GM23338 (cell line): Measurements from ENCODE around the gene BOLA2. TPM values are rescaled to one million over a fixed set of nuclear protein-coding genes. Genes with fewer than 3 reads are reported as not detected.
A peak's percentile ranks its signal among the peaks of the same experiment; 100 is the strongest.
"Not testable (repeated sequence)": the region's sequence is repeated elsewhere in the genome, so short reads cannot be mapped to it uniquely, and the experiment has no call there.

Experiments
- ATAC-seq: fragments of 200-7000 bp; cut with Tn5 transposase; 3 replicates; pipeline ENCODE4 v1.9.1; 2020
- DNase-seq: peaks from one replicate; pipeline ENCODE4 v3.0.0-alpha.2; 2015; ENCODE audit warnings: low spot score
- H2AFZ ChIP-seq: fragments of 200-600 bp; sonication (generic); 2 replicates; pipeline ENCODE4 v1.8.0; 2016; ENCODE audit warnings: antibody characterized with exemption, mild to moderate bottlenecking, moderate library complexity
- H3F3A ChIP-seq: fragments of 200-600 bp; sonication (generic); replicated peaks from 2 replicates; pipeline ENCODE4 v1.8.0; 2017; ENCODE audit warnings: antibody characterized with exemption, mixed run types, low read depth
- H3K27ac ChIP-seq: fragments of 200-600 bp; sonication (generic); 2 replicates; pipeline ENCODE4 v1.6.1; 2016; ENCODE audit warnings: low read depth
- H3K27me3 ChIP-seq: fragments of 200-600 bp; sonication (generic); 2 replicates; pipeline ENCODE4 v1.8.0; 2016; ENCODE audit warnings: mild to moderate bottlenecking, mixed run types, moderate library complexity; ENCODE audit not compliant: insufficient read depth
- H3K36me3 ChIP-seq: fragments of 200-600 bp; sonication (generic); 2 replicates; pipeline ENCODE4 v1.8.0; 2016; ENCODE audit warnings: mild to moderate bottlenecking; ENCODE audit not compliant: insufficient read depth
- H3K4me1 ChIP-seq: fragments of 200-600 bp; sonication (generic); 2 replicates; pipeline ENCODE4 v1.8.0; 2016; ENCODE audit warnings: mild to moderate bottlenecking, moderate library complexity; ENCODE audit not compliant: insufficient read depth
- H3K4me2 ChIP-seq: fragments of 200-600 bp; sonication (generic); 2 replicates; pipeline ENCODE4 v1.7.1; 2017; ENCODE audit warnings: mixed run types
- H3K4me3 ChIP-seq: fragments of 200-600 bp; sonication (generic); 2 replicates; pipeline ENCODE4 v1.6.1; 2016; ENCODE audit warnings: mixed run types
- H3K79me2 ChIP-seq: fragments of 200-600 bp; sonication (generic); replicated peaks from 2 replicates; pipeline ENCODE4 v1.8.0; 2017; ENCODE audit warnings: mild to moderate bottlenecking; ENCODE audit not compliant: insufficient read depth
- H3K9me2 ChIP-seq: fragments of 200-600 bp; sonication (generic); 2 replicates; pipeline ENCODE4 v1.8.0; 2017; ENCODE audit not compliant: insufficient read depth
- H4K20me1 ChIP-seq: fragments of 200-600 bp; sonication (generic); replicated peaks from 2 replicates; pipeline ENCODE4 v1.8.0; 2017; ENCODE audit warnings: mild to moderate bottlenecking; ENCODE audit not compliant: insufficient read depth
- H3K27ac Mint-ChIP-seq: 2 replicates; pipeline ENCODE4 v1.8.0; 2020; ENCODE audit warnings: inconsistent platforms, mild to moderate bottlenecking, moderate library complexity, mixed read lengths
- H3K27me3 Mint-ChIP-seq: 3 replicates; pipeline ENCODE4 v1.8.0; 2022; ENCODE audit warnings: low read depth, mild to moderate bottlenecking, moderate library complexity, mixed read lengths, inconsistent platforms; ENCODE audit not compliant: insufficient read depth, poor library complexity
- H3K36me3 Mint-ChIP-seq: 3 replicates; pipeline ENCODE4 v1.8.0; 2021; ENCODE audit warnings: low read depth, mild to moderate bottlenecking, inconsistent platforms, moderate library complexity, mixed read lengths
- H3K4me1 Mint-ChIP-seq: 3 replicates; pipeline ENCODE4 v1.8.0; 2020; ENCODE audit warnings: mild to moderate bottlenecking, inconsistent platforms, mixed read lengths
- H3K4me3 Mint-ChIP-seq: 3 replicates; pipeline ENCODE4 v1.8.0; 2021; ENCODE audit warnings: moderate library complexity, mild to moderate bottlenecking, inconsistent platforms, mixed read lengths
- H3K9me3 Mint-ChIP-seq: 3 replicates; pipeline ENCODE4 v1.8.0; 2020; ENCODE audit warnings: moderate library complexity, mild to moderate bottlenecking, inconsistent platforms, mixed read lengths
- long read RNA-seq: library from polyadenylated mRNA; unstranded; transcript quantifications from one replicate; pipeline ENCODE4 v2.0.0, GENCODE V29; 2020; ENCODE audit not compliant: unreplicated experiment
- polyA plus RNA-seq: library from polyadenylated mRNA; unstranded; fragments of >200 nt; fragmentation: Nextera tagmentation; extraction: Ambion mirVana; gene quantifications from 2 replicates; pipeline ENCODE4 v1.2.1, GENCODE V29; 2016
- total RNA-seq: library from RNA; depleted of rRNA; stranded (reverse); fragments of >200 nt; shearing (Covaris generic); gene quantifications from 2 replicates; pipeline ENCODE4 v1.2.3, GENCODE V29; 2014; rRNA removed

The BOLA2 gene
- 22.1 and 25.4 TPM in 2 replicates for total RNA-seq
- polyA plus RNA-seq = 30.0 and 39.6 TPM in 2 replicates
- long read RNA-seq, transcript BOLA2-201 (3 exons, 1,012 nt) = major isoform, 39 of 41 reads
- long read RNA-seq, partial matches to known transcripts = 0 of 41 reads
- long read RNA-seq, other reads (novel, unspliced or antisense) = 2 of 41 reads

- H3K4me2 ChIP-seq, H4K20me1 ChIP-seq, H3K4me1 ChIP-seq, H3K36me3 Mint-ChIP-seq, H3K4me3 ChIP-seq, H3K79me2 ChIP-seq, H3K27me3 ChIP-seq, H2AFZ ChIP-seq, H3K27me3 Mint-ChIP-seq, H3K27ac ChIP-seq, H3K27ac Mint-ChIP-seq, H3K9me3 Mint-ChIP-seq, H3K9me2 ChIP-seq, H3F3A ChIP-seq, H3K4me1 Mint-ChIP-seq, DNase-seq, H3K36me3 ChIP-seq, H3K4me3 Mint-ChIP-seq: not testable (repeated sequence)
- ATAC-seq = peak; percentile 86
These were observed at the start of gene BOLA2, which contains the start of gene SLX1B for GRCh38 chr16:29454269-29454668. Gene BOLA2, minus strand, starts transcription at chr16:29454351. Its CDS starts 98 bp downstream, at chr16:29454253. Gene SLX1B, plus strand, starts transcription at chr16:29454533.

DNA sequence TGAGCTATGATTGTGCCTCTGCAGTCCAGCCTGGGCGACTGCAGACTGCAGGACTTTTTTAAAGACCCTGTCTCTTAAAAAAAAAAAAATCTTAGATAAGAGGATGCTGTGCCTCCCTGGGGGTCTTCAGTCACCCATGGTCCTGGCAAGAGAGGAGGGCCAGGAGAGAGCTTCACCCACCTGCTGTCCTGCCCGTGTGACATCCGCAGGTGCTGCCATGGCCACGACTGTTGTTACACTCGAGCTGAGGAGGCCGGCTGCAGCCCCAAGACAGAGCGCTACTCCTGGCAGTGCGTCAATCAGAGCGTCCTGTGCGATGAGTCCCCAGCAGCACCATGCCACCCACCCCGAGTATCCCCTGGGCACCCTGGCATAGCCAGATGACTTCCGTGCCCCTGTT lies 28.1 kb upstream of the BOLA2 start:
- H3K27ac Mint-ChIP-seq, ATAC-seq, DNase-seq: not testable (repeated sequence)

DNA sequence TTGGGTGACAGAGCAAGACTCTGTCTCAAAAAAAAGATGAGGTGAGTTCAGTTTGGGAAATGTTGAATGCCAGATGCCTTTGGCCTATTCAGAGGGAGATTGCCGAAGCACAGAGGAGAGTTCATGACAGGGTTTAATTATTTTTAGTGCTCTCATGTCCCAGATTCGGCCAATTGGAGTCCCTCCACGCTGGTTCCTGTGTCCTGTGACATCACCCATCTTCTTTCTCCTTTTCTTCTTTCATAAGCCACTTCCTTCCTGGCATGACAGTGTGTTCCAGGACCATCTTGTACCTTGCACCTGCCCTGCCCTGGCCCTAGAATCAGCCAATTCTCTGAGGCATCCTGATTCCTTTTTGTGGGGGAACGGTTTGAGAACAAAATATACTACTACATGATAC lies 17.9 kb upstream of the BOLA2 start:
- H3K27ac Mint-ChIP-seq, H3K27me3 ChIP-seq, H3K36me3 Mint-ChIP-seq, H4K20me1 ChIP-seq, H3K4me3 Mint-ChIP-seq, H3K4me3 ChIP-seq, ATAC-seq, H3K4me1 Mint-ChIP-seq, H3K4me1 ChIP-seq, DNase-seq, H3K36me3 ChIP-seq, H2AFZ ChIP-seq, H3F3A ChIP-seq, H3K27ac ChIP-seq, H3K27me3 Mint-ChIP-seq, H3K4me2 ChIP-seq, H3K9me3 Mint-ChIP-seq, H3K9me2 ChIP-seq, H3K79me2 ChIP-seq: not testable (repeated sequence)

More for the DNA sequence above, 28.1 kb upstream of the BOLA2 start:
- not testable (repeated sequence) for H3K4me3 Mint-ChIP-seq, H3K27me3 Mint-ChIP-seq, H3K4me1 Mint-ChIP-seq, H3K9me2 ChIP-seq, H3K36me3 Mint-ChIP-seq, H2AFZ ChIP-seq, H3K4me3 ChIP-seq, H3F3A ChIP-seq, H3K27me3 ChIP-seq, H4K20me1 ChIP-seq, H3K4me2 ChIP-seq, H3K27ac ChIP-seq, H3K79me2 ChIP-seq, H3K36me3 ChIP-seq, H3K9me3 Mint-ChIP-seq, H3K4me1 ChIP-seq

DNA sequence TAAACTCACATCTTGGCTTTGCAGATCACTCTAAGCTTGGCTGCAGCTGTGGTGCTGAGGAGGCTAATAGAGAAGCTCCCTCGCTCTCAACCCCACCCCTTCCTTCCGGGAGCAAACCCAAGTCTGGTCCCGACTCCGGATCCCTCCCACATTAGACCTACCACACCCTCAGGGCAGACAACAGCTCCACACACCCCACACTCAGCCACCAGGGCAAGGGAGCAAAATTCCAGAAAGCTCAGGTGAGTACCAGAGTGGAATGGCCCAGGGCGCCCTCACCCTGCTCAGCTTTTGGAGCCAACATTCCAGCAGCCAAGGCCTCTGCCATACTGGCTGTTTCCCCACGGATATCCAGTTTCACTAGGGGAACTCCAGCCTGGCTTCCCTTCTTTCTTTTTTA lies 15.5 kb upstream of the BOLA2 start:
- not testable (repeated sequence) for H3K36me3 Mint-ChIP-seq, H3F3A ChIP-seq, H3K4me1 Mint-ChIP-seq, H3K27me3 Mint-ChIP-seq, H3K27me3 ChIP-seq, H3K4me3 Mint-ChIP-seq, H2AFZ ChIP-seq, H3K4me2 ChIP-seq, H3K9me3 Mint-ChIP-seq, H3K4me1 ChIP-seq, DNase-seq, H3K79me2 ChIP-seq, H3K4me3 ChIP-seq, H3K36me3 ChIP-seq, H3K27ac ChIP-seq, H3K9me2 ChIP-seq, H4K20me1 ChIP-seq, H3K27ac Mint-ChIP-seq
- peak; percentile 8 for ATAC-seq

DNA sequence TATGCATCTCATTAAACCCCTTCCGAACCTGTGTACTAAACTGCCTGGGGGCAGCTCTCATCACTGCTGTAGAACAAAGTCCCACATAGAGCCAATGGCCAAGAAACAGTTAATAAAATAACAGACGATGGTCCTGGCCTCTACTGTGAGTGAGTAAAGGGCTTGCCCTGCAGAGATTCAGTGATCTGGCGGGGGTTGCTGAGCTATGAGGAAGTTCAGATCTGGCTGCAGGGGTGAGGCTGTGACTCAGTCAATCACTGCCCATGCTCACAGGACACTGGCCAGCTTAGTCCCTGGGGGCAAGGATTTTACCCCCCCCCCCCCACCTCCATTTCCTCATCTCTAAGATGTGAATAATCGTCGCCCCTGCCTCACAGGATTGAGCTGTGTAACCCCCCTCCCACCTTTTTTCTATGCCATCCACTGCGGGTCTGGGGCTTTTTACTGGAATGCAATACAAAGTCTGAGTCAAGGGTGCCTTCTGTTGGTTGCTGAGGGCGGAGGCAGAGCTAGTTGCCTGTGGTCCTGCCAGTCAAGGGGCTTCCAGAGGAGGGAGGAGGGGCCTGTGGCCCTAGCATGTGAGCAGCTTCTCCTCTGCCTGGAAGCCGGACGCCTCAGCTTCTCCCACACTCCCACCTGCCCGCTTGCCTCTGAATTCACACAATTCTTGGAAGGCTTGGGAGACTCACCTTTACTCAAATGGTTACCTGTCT lies 13.7 kb upstream of the BOLA2 start:
- not testable (repeated sequence) for H3K4me3 Mint-ChIP-seq, H3K27ac ChIP-seq, H3K4me1 ChIP-seq, H3K27ac Mint-ChIP-seq, H3K27me3 ChIP-seq, H3K36me3 Mint-ChIP-seq, DNase-seq, H4K20me1 ChIP-seq, H3K4me2 ChIP-seq, H3K79me2 ChIP-seq, H3K4me3 ChIP-seq, H3K27me3 Mint-ChIP-seq, H3F3A ChIP-seq, H3K9me3 Mint-ChIP-seq, H2AFZ ChIP-seq, H3K9me2 ChIP-seq, H3K4me1 Mint-ChIP-seq, H3K36me3 ChIP-seq
- ATAC-seq = peak; percentile 75

GRCh38 chr16:29466904-29467303 lies 12.8 kb upstream of the BOLA2 start:
- not testable (repeated sequence) for H3K4me1 ChIP-seq, H3K36me3 Mint-ChIP-seq, H3K9me2 ChIP-seq, H3K27me3 Mint-ChIP-seq, H3K4me3 Mint-ChIP-seq, H4K20me1 ChIP-seq, H3K27ac Mint-ChIP-seq, H3K4me1 Mint-ChIP-seq, H3K36me3 ChIP-seq, H3K9me3 Mint-ChIP-seq, H3K4me2 ChIP-seq, H3K27ac ChIP-seq, H3K79me2 ChIP-seq, H3K27me3 ChIP-seq, DNase-seq, H3K4me3 ChIP-seq, H2AFZ ChIP-seq, H3F3A ChIP-seq
- peak; percentile 26 for ATAC-seq
